ENCODE results near the gene NIFK.
"Not testable (repeated sequence)": the region's sequence is repeated elsewhere in the genome, so short reads cannot be mapped to it uniquely, and the experiment has no call there.

Gene NIFK

GRCh38 chr2:121697108-121697631 lies 39.5 kb downstream of the NIFK start:
- no peak for DNase-seq (ENCODE audit: low read depth)
- no peak for TF ChIP-seq CTCF (IDR thresholded peaks at IDR 0.05; ENCODE audit: low read depth, low read length, missing control alignments)
- in situ Hi-C loops (cut with HindIII; ENCODE audit: low sequenced_read_pairs), result no loop called here
- no peak overlapping the region for H3K4me3 ChIP-seq (ENCODE audit: low read depth, low read length)

DNA sequence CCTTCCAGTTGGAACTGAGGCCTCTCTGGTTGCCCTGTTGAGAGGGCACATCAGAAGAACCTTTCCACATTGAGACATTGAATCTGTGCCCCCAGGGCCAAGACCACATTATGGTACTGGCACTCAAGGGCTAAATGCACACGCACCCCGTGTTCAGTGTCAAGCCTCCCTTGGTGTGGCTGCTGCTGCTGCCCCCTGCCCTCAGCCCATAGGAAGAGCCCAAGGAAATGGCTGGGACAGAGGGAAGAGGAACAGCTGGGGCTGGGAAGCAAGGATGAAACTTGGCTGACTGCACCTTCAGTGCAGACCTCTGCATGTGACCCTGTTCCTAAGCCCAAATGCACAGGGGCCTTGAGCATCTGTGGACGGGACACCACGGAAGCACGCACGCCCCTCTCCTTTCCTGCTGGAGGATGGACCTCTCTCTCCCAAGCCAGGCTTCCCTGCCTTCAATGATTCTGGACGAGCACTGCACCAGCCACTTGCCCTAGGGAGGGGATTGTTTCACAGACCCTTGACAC lies 40.2 kb downstream of the NIFK start:
- H3K4me3 ChIP-seq (ENCODE audit: low read depth, low read length), result no peak overlapping the region
- no peak for DNase-seq (ENCODE audit: low read depth)
- in situ Hi-C loops (cut with HindIII; ENCODE audit: low sequenced_read_pairs), result no loop called here
- TF ChIP-seq CTCF (IDR thresholded peaks at IDR 0.05; ENCODE audit: low read depth, low read length, missing control alignments), result no peak

DNA sequence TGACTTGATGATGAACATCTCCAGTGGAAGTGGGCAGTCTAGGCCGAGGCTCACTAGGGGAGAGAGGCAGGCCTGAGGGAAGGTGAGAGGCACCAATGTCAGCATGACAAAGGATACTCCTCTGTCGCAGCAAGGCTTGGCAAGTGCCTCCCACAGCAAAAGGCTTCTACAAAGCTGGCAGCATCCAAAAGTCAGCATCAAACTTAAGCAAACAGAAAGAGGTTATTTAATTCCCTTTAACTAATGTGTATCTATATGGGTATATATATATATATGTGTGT lies 41.6 kb downstream of the NIFK start:
- H3K4me3 ChIP-seq (ENCODE audit: low read depth, low read length), result no peak overlapping the region
- TF ChIP-seq CTCF (IDR thresholded peaks at IDR 0.05; ENCODE audit: low read depth, low read length, missing control alignments), result no peak
- no peak for DNase-seq (ENCODE audit: low read depth)
- in situ Hi-C loops (cut with HindIII; ENCODE audit: low sequenced_read_pairs), result no loop called here

- in situ Hi-C loops (cut with HindIII; ENCODE audit: low sequenced_read_pairs), result no loop called here
- H3K4me3 ChIP-seq (ENCODE audit: low read depth, low read length), result no peak overlapping the region
- no peak for TF ChIP-seq CTCF (IDR thresholded peaks at IDR 0.05; ENCODE audit: low read depth, low read length, missing control alignments)
- peak; percentile 85 for DNase-seq (ENCODE audit: low read depth)
These were observed 42.1 kb downstream of the NIFK start for GRCh38 chr2:121694398-121695170.

- DNase-seq (ENCODE audit: low read depth); in situ Hi-C loops (cut with HindIII; ENCODE audit: low sequenced_read_pairs); H3K4me3 ChIP-seq (ENCODE audit: low read depth, low read length): not testable (repeated sequence)
These were observed 46.1 kb downstream of the NIFK start for GRCh38 chr2:121690572-121690971.

GRCh38 chr2:121690095-121690494 lies 46.6 kb downstream of the NIFK start:
- no peak for DNase-seq (ENCODE audit: low read depth)
- TF ChIP-seq CTCF (IDR thresholded peaks at IDR 0.05; ENCODE audit: low read depth, low read length, missing control alignments), result no peak
- H3K4me3 ChIP-seq (ENCODE audit: low read depth, low read length), result no peak overlapping the region
- in situ Hi-C loops (cut with HindIII; ENCODE audit: low sequenced_read_pairs), result no loop called here

- DNase-seq (ENCODE audit: low read depth), result peak; percentile 63
- no peak overlapping the region for H3K4me3 ChIP-seq (ENCODE audit: low read depth, low read length)
- TF ChIP-seq CTCF (IDR thresholded peaks at IDR 0.05; ENCODE audit: low read depth, low read length, missing control alignments), result peak; percentile 56
- in situ Hi-C loops (cut with HindIII; ENCODE audit: low sequenced_read_pairs), result no loop called here
These were observed 47.3 kb downstream of the NIFK start for GRCh38 chr2:121689356-121689755.
